ENCODE data around the gene UBE2E1. TPM values are rescaled to one million over a fixed set of nuclear protein-coding genes. Genes with fewer than 3 reads are reported as not detected.
"Not testable (repeated sequence)": the region's sequence is repeated elsewhere in the genome, so short reads cannot be mapped to it uniquely, and the experiment has no call there.

UBE2E1 gene
- polyA plus RNA-seq, 6 donors from 2014 or later: 8.7 to 33.7 (median 18.1) TPM

GRCh38 chr3:23831517-23832394 lies 26.0 kb downstream of the UBE2E1 start:
- Mint-ChIP-seq H3K27ac (peak overlapping the region; percentile 24 to 91 (median 62)), H3K36me3 (no peaks in the 10 kb centered on the region), H3K4me1 (peaks cover 53 to 80% (median 66%) of the 10 kb centered on the region in 3 donors), H3K27me3 (no peaks in the 10 kb centered on the region), H3K9me3 (no peaks in the 10 kb centered on the region), H3K4me3 (peak overlapping the region in 6 of 8 donors; percentile 38 to 81 (median 49))
- no peak for ATAC-seq (ENCODE audit: low read depth in 2 of 2)
- no peak for DNase-seq

GRCh38 chr3:23832523-23832922 lies 26.8 kb downstream of the UBE2E1 start:
- Mint-ChIP-seq H3K36me3 (no peaks in the 10 kb centered on the region), H3K27me3 (no peaks in the 10 kb centered on the region), H3K4me3 (peak overlapping the region in 1 of 8 donors; percentile 55), H3K4me1 (peaks cover 58 to 85% (median 73%) of the 10 kb centered on the region in 3 donors), H3K27ac (peak overlapping the region in 2 of 6 donors; percentile 69 to 74), H3K9me3 (no peaks in the 10 kb centered on the region)
- no peak for ATAC-seq (ENCODE audit: low read depth in 2 of 2)
- no peak for DNase-seq

GRCh38 chr3:23834082-23834870 lies 28.5 kb downstream of the UBE2E1 start:
- DNase-seq: no peak
- H3K27ac Mint-ChIP-seq: peak overlapping the region in 2 of 6 donors; percentile 46 to 87
- H3K9me3 Mint-ChIP-seq: no peaks in the 10 kb centered on the region
- H3K27me3 Mint-ChIP-seq: no peaks in the 10 kb centered on the region
- ATAC-seq (ENCODE audit: low read depth in 2 of 2): no peak
- H3K4me1 Mint-ChIP-seq: peaks cover 52 to 75% (median 69%) of the 10 kb centered on the region in 3 donors
- peak overlapping the region in 1 of 8 donors; percentile 19 for H3K4me3 Mint-ChIP-seq
- H3K36me3 Mint-ChIP-seq: no peaks in the 10 kb centered on the region

GRCh38 chr3:23835087-23835486 lies 29.3 kb downstream of the UBE2E1 start:
- H3K27ac Mint-ChIP-seq: peak overlapping the region in 2 of 6 donors; percentile 31 to 46
- ATAC-seq (ENCODE audit: low read depth in 2 of 2) (no peak), DNase-seq (no peak)
- peaks cover 44 to 70% (median 68%) of the 10 kb centered on the region in 3 donors for H3K4me1 Mint-ChIP-seq
- no peaks in the 10 kb centered on the region for H3K36me3 Mint-ChIP-seq
- peak overlapping the region in 3 of 8 donors; percentile 8 to 47 (median 36) for H3K4me3 Mint-ChIP-seq
- H3K27me3 Mint-ChIP-seq: no peaks in the 10 kb centered on the region
- H3K9me3 Mint-ChIP-seq: no peaks in the 10 kb centered on the region

GRCh38 chr3:23835802-23836201 lies 30.0 kb downstream of the UBE2E1 start:
- H3K36me3 Mint-ChIP-seq: no peaks in the 10 kb centered on the region
- H3K27me3 Mint-ChIP-seq: no peaks in the 10 kb centered on the region
- ATAC-seq (ENCODE audit: low read depth in 2 of 2) (no peak), DNase-seq (no peak)
- peak overlapping the region in 1 of 6 donors; percentile 51 for H3K27ac Mint-ChIP-seq
- peaks cover 40 to 67% (median 67%) of the 10 kb centered on the region in 3 donors for H3K4me1 Mint-ChIP-seq
- H3K9me3 Mint-ChIP-seq: no peaks in the 10 kb centered on the region
- H3K4me3 Mint-ChIP-seq: peak overlapping the region in 1 of 8 donors; percentile 25

- no peaks in the 10 kb centered on the region for H3K27me3 Mint-ChIP-seq
- peaks cover 37 to 63% (median 62%) of the 10 kb centered on the region in 3 donors for H3K4me1 Mint-ChIP-seq
- H3K27ac Mint-ChIP-seq: peak overlapping the region in 1 of 6 donors; percentile 69
- peak overlapping the region in 3 of 8 donors; percentile 11 to 56 (median 42) for H3K4me3 Mint-ChIP-seq
- H3K9me3 Mint-ChIP-seq: no peaks in the 10 kb centered on the region
- ATAC-seq (ENCODE audit: low read depth in 2 of 2) (peak; percentile 46 to 52), DNase-seq (no peak)
- peaks cover 0 to 3% of the 10 kb centered on the region in 2 donors for H3K36me3 Mint-ChIP-seq
Measured at GRCh38 chr3:23836536-23837230, 30.9 kb downstream of the UBE2E1 start.

GRCh38 chr3:23837286-23837685 lies 31.5 kb downstream of the UBE2E1 start:
- H3K27ac Mint-ChIP-seq: peak overlapping the region in 2 of 6 donors; percentile 54 to 90
- ATAC-seq (ENCODE audit: low read depth in 2 of 2): no peak

GRCh38 chr3:23837691-23838090 lies 31.9 kb downstream of the UBE2E1 start:
- Mint-ChIP-seq H3K36me3 (peaks cover 0 to 6% of the 10 kb centered on the region in 2 donors), H3K27ac (peak overlapping the region in 1 of 6 donors; percentile 90), H3K27me3 (no peaks in the 10 kb centered on the region), H3K4me3 (peak overlapping the region in 2 of 8 donors; percentile 29 to 73), H3K4me1 (peaks cover 37 to 58% (median 57%) of the 10 kb centered on the region in 3 donors), H3K9me3 (no peaks in the 10 kb centered on the region)
- ATAC-seq (ENCODE audit: low read depth in 2 of 2) (no peak), DNase-seq (no peak)

More at GRCh38 chr3:23837286-23837685, 31.5 kb downstream of the UBE2E1 start:
- Mint-ChIP-seq H3K4me3 (peak overlapping the region in 2 of 8 donors; percentile 29 to 73), H3K4me1 (peaks cover 37 to 61% (median 59%) of the 10 kb centered on the region in 3 donors), H3K36me3 (peaks cover 0 to 6% of the 10 kb centered on the region in 2 donors), H3K27me3 (no peaks in the 10 kb centered on the region), H3K9me3 (no peaks in the 10 kb centered on the region)
- DNase-seq: no peak

GRCh38 chr3:23840521-23840920 lies 34.8 kb downstream of the UBE2E1 start:
- no peak for DNase-seq
- Mint-ChIP-seq H3K4me1 (peaks cover 47 to 66% (median 60%) of the 10 kb centered on the region in 3 donors), H3K9me3 (no peaks in the 10 kb centered on the region), H3K27ac (peak overlapping the region in 1 of 6 donors; percentile 82), H3K27me3 (no peaks in the 10 kb centered on the region), H3K36me3 (peaks cover 0 to 6% of the 10 kb centered on the region in 2 donors), H3K4me3 (no peak overlapping the region)
- ATAC-seq (ENCODE audit: low read depth in 2 of 2): no peak

GRCh38 chr3:23843869-23844268 lies 38.1 kb downstream of the UBE2E1 start:
- H3K36me3 Mint-ChIP-seq: peaks cover 0 to 6% of the 10 kb centered on the region in 2 donors
- H3K4me3 Mint-ChIP-seq: no peak overlapping the region
- H3K27ac Mint-ChIP-seq: peak overlapping the region in 3 of 6 donors; percentile 2 to 15 (median 13)
- H3K4me1 Mint-ChIP-seq: peaks cover 34 to 53% (median 44%) of the 10 kb centered on the region in 3 donors
- DNase-seq (no peak), ATAC-seq (ENCODE audit: low read depth in 2 of 2) (no peak)
- H3K27me3 Mint-ChIP-seq: no peaks in the 10 kb centered on the region
- H3K9me3 Mint-ChIP-seq: no peaks in the 10 kb centered on the region

- Mint-ChIP-seq H3K36me3 (peaks cover 0 to 6% of the 10 kb centered on the region in 2 donors), H3K9me3 (peaks cover 0 to 3% (median 0%) of the 10 kb centered on the region in 7 donors), H3K27me3 (no peaks in the 10 kb centered on the region), H3K4me3 (peak overlapping the region in 4 of 8 donors; percentile 6 to 65 (median 40)), H3K4me1 (peaks cover 32 to 40% (median 39%) of the 10 kb centered on the region in 3 donors), H3K27ac (peak overlapping the region in 4 of 6 donors; percentile 73 to 94 (median 88))
- DNase-seq: no peak
- ATAC-seq (ENCODE audit: low read depth in 2 of 2): no peak
Measured at GRCh38 chr3:23845326-23846216, 39.8 kb downstream of the UBE2E1 start.

- not testable (repeated sequence) for H3K9me3 Mint-ChIP-seq; ATAC-seq (ENCODE audit: low read depth in 2 of 2); H3K36me3 Mint-ChIP-seq; DNase-seq; H3K27me3 Mint-ChIP-seq
- H3K27ac Mint-ChIP-seq: peak overlapping the region in 1 of 6 donors; percentile 42
- peaks cover 11 to 32% (median 24%) of the 10 kb centered on the region in 3 donors for H3K4me1 Mint-ChIP-seq
- peak overlapping the region in 1 of 8 donors; percentile 47 for H3K4me3 Mint-ChIP-seq
Measured at GRCh38 chr3:23849462-23849861, 43.7 kb downstream of the UBE2E1 start.

All from naive B cell (primary cell).